H1 (cell line): ENCODE measurements around the gene APH1A.

Experiments used
- CEBPB ChIP-seq: IDR thresholded peaks from 2 replicates; pipeline ENCODE4 v1.6.1; 2012; ENCODE audit warnings: low read depth, low read length
- CTCF ChIP-seq, 3 experiments: IDR thresholded peaks; 1 replicate in 2 of 3; 2 replicates in 1 of 3; pipeline versions ENCODE4 v1.5.1 to v1.6.1; 2011; ENCODE audit warnings: low read length in 3 of 3, mild to moderate bottlenecking in 3 of 3, inconsistent platforms in 2 of 3, low read depth in 1 of 3, moderate library complexity in 1 of 3; ENCODE audit not compliant: insufficient read depth in 1 of 3; ENCODE audit errors: control extremely low read depth in 1 of 3
- EP300 ChIP-seq, 2 experiments: IDR thresholded peaks; 1 replicate in 1 of 2; 2 replicates in 1 of 2; pipeline ENCODE4 v1.6.1; 2011 to 2012; ENCODE audit warnings: low read depth in 2 of 2, low read length in 2 of 2, mild to moderate bottlenecking in 2 of 2, borderline replicate concordance in 1 of 2, inconsistent platforms in 1 of 2, moderate library complexity in 1 of 2
- GABPA ChIP-seq: IDR thresholded peaks from 2 replicates; pipeline ENCODE4 v1.6.1; 2011; ENCODE audit warnings: mild to moderate bottlenecking, low read length, moderate library complexity, borderline replicate concordance; ENCODE audit not compliant: insufficient read depth
- HDAC6 ChIP-seq: IDR thresholded peaks from one replicate; pipeline ENCODE4 v1.7.1; 2012; ENCODE audit warnings: low read depth, mild to moderate bottlenecking, inconsistent platforms, low read length, moderate library complexity
- MAX ChIP-seq: IDR thresholded peaks from 2 replicates; pipeline ENCODE4 v1.6.1; 2012; ENCODE audit warnings: inconsistent platforms
- POLR2A ChIP-seq, 2 experiments: IDR thresholded peaks; 1 replicate in 1 of 2; 2 replicates in 1 of 2; pipeline ENCODE4 v1.6.1; 2011; ENCODE audit warnings: low read depth in 2 of 2, low read length in 2 of 2, mild to moderate bottlenecking in 2 of 2; ENCODE audit errors: control extremely low read depth in 1 of 2
- RAD21 ChIP-seq, 2 experiments: IDR thresholded peaks in 1 of 2; conservative IDR thresholded peaks in 1 of 2; 2 replicates each; pipeline ENCODE4 v1.6.1; 2011; ENCODE audit warnings: low read depth in 2 of 2, low read length in 2 of 2, improper control_type of control experiment in 1 of 2, inconsistent platforms in 1 of 2, mild to moderate bottlenecking in 1 of 2, moderate library complexity in 1 of 2
- SP2 ChIP-seq: IDR thresholded peaks from 2 replicates; pipeline ENCODE4 v1.6.1; 2012; ENCODE audit warnings: mild to moderate bottlenecking, low read length, inconsistent platforms
- TAF1 ChIP-seq: IDR thresholded peaks from 2 replicates; pipeline ENCODE4 v1.6.1; 2011; ENCODE audit warnings: mild to moderate bottlenecking, low read depth, low read length
- YY1 ChIP-seq: IDR thresholded peaks from 2 replicates; pipeline ENCODE4 v1.6.1; 2011; ENCODE audit warnings: low read depth, mild to moderate bottlenecking, low read length
- ZNF274 ChIP-seq: IDR thresholded peaks from 2 replicates; pipeline ENCODE4 v1.7.0; 2012; ENCODE audit warnings: low read length, borderline replicate concordance; ENCODE audit errors: extremely low read depth

- TF ChIP-seq CTCF (IDR thresholded peaks at IDR 0.05; ENCODE audit: control extremely low read depth in 1 of 3, insufficient read depth in 1 of 3, low read depth in 1 of 3, low read length in 3 of 3) (no peak), RAD21 (IDR thresholded peaks at IDR 0.05 in 1 of 2, conservative IDR thresholded peaks at IDR 0.05 in 1 of 2; ENCODE audit: low read depth in 2 of 2, low read length in 2 of 2) (no peak), TAF1 (no peak), EP300 (IDR thresholded peaks at IDR 0.05; ENCODE audit: borderline replicate concordance in 1 of 2, low read depth in 2 of 2, low read length in 2 of 2) (no peak), SP2 (no peak), ZNF274 (no peak), POLR2A (IDR thresholded peaks at IDR 0.05; ENCODE audit: control extremely low read depth in 1 of 2, low read depth in 2 of 2, low read length in 2 of 2) (no peak; a peak in 1 of 3 replicates), CEBPB (no peak), YY1 (no peak), HDAC6 (no peak), GABPA (no peak), MAX (no peak)
Measured at GRCh38 chr1:150262388-150263320, 6.2 kb downstream of the APH1A start.
